GM12872 (cell line): ENCODE measurements around the gene MEGF11.

ENCODE experiments used
- CTCF ChIP-seq: IDR thresholded peaks from 3 replicates; pipeline ENCODE4 v1.5.1; 2011; ENCODE audit warnings: low read depth, mild to moderate bottlenecking, low read length, moderate library complexity; ENCODE audit not compliant: insufficient read depth

The MEGF11 gene

DNA sequence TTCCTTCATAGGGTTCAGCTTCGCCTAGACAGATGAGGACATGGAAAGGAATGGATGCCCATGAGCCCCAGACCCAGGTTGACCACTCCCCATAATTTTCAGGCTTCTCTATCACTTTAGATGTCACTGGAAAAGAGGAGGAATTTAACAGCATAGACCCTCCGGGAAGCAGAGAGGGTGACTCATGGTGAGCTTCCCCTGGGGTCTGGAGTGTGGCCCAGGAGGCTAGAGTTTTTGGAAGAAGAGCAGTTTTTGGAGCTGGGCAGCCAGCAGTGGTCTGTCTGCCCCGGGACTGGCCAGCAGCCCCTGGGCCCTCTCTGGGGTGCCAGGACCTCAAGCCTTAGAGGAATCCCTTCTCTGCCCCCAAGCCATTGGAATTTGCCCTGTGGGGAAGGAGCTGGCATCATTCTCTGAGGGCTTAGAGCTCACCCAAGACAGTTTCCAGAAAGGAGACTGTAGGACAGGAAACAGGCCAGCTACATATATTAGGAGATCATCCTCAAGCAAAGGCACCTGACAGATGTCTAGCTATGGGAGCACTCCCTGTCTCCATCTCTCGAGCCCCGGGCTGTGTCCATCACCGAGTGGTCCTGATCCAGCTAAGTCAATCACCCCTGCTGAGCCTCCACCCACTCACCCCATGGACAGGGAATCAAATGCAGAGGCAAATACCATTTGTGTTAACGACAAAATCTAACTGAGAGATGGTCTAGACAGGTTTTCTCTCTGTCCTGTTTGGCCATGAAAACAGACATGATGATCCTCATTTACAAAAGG is 67.3 kb downstream of the MEGF11 start:
- no peak for TF ChIP-seq CTCF

- no peak for TF ChIP-seq CTCF
Measured at GRCh38 chr15:66184936-66185790, 68.4 kb downstream of the MEGF11 start.

- no peak for TF ChIP-seq CTCF
Measured at GRCh38 chr15:66184492-66184891, 69.1 kb downstream of the MEGF11 start.

DNA sequence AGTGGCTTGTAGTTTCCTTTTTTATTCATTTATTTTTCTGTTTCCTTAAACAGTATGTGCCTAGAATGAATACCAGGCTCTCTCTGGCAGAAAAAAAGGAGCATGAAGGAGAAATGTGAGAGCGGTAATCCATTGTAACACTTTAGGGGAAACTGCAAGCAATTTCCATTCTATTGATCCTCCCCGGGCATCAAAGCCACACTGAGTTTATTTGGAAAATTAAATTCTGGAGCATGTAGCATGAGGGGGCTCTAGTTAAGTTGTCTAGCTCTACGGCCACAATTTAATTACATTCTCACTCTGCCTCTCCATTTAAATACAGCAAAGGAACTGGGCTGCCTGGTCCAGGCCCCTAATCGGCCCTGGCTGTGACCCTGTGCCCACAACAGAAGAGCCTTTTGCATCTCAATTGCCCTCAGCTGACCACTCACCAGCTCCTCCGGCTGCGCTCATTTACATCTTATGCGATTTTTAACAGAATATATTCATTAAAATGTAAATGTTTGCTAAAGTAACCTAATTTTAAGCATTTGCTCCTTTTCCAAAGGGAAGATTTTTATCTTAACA is 72.9 kb downstream of the MEGF11 start:
- TF ChIP-seq CTCF, result no peak

- TF ChIP-seq CTCF, result no peak
Measured at GRCh38 chr15:66178531-66178910, 75.0 kb downstream of the MEGF11 start.

DNA sequence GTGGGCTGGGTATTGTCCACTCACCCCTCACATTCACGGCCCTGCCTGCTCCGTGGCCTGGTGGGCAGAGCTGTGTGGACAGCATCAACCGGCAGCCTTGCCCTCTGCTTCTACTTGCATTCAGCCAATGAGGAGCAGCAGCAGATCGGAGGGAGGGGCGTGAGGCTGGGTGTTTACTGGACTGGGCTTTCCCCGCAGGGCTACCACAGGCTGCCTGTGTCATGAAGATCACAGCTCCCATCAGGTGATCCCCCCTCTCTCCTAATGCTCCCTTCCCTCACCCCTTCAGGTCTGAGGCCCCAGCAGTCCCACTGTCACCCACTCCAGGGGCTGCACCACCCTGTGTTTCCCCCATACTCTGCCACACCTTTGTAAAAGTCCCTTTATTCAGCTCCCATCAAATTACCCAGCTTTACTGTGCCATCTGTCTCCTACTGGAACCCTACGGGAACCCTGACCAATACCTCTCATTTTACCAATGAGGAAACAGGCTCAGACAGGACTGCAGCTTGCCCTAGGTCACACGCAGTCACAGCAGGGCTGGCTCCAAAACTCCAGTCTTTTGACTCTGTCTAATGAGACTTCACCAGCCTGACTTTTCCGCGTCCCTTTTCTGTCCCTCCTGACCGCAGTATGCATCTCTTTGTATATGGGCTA is 81.1 kb downstream of the MEGF11 start:
- TF ChIP-seq CTCF, result no peak

GRCh38 chr15:66171841-66172240 is 81.7 kb downstream of the MEGF11 start:
- no peak for TF ChIP-seq CTCF
